ENCODE data around the gene WDR27.

Gene WDR27

GRCh38 chr6:169648092-169648491, 53.7 kb downstream of the WDR27 start:
- TF ChIP-seq FOXP2 (optimal IDR thresholded peaks at IDR 0.05; ENCODE audit: borderline replicate concordance, extremely low read depth, extremely low read length, insufficient read depth) = no peak
- TF ChIP-seq REST (IDR thresholded peaks at IDR 0.05; ENCODE audit: insufficient read depth in 1 of 2, low read depth in 2 of 2, low read length in 2 of 2) = no peak
- no peak for TF ChIP-seq POLR2AphosphoS5 (IDR thresholded peaks at IDR 0.05; ENCODE audit: low read depth, low read length)
- no peak for TF ChIP-seq SIN3A (IDR thresholded peaks at IDR 0.05; ENCODE audit: borderline replicate concordance, insufficient read depth, low read length)
- TF ChIP-seq TAF1 (IDR thresholded peaks at IDR 0.05; ENCODE audit: borderline replicate concordance, insufficient read depth, low read length) = no peak

- TF ChIP-seq FOXP2 (optimal IDR thresholded peaks at IDR 0.05; ENCODE audit: borderline replicate concordance, extremely low read depth, extremely low read length, insufficient read depth) = no peak
- no peak for TF ChIP-seq POLR2AphosphoS5 (IDR thresholded peaks at IDR 0.05; ENCODE audit: low read depth, low read length)
- no peak for TF ChIP-seq TAF1 (IDR thresholded peaks at IDR 0.05; ENCODE audit: borderline replicate concordance, insufficient read depth, low read length)
- TF ChIP-seq SIN3A (IDR thresholded peaks at IDR 0.05; ENCODE audit: borderline replicate concordance, insufficient read depth, low read length) = no peak
- no peak for TF ChIP-seq REST (IDR thresholded peaks at IDR 0.05; ENCODE audit: insufficient read depth in 1 of 2, low read depth in 2 of 2, low read length in 2 of 2)
Measured at GRCh38 chr6:169647637-169648036, 54.2 kb downstream of the WDR27 start.

GRCh38 chr6:169646906-169647567, 54.8 kb downstream of the WDR27 start:
- TF ChIP-seq TAF1 (IDR thresholded peaks at IDR 0.05; ENCODE audit: borderline replicate concordance, insufficient read depth, low read length) (no peak), SIN3A (IDR thresholded peaks at IDR 0.05; ENCODE audit: borderline replicate concordance, insufficient read depth, low read length) (no peak), REST (IDR thresholded peaks at IDR 0.05; ENCODE audit: insufficient read depth in 1 of 2, low read depth in 2 of 2, low read length in 2 of 2) (no peak), FOXP2 (optimal IDR thresholded peaks at IDR 0.05; ENCODE audit: borderline replicate concordance, extremely low read depth, extremely low read length, insufficient read depth) (no peak), POLR2AphosphoS5 (IDR thresholded peaks at IDR 0.05; ENCODE audit: low read depth, low read length) (no peak)

- TF ChIP-seq FOXP2 (optimal IDR thresholded peaks at IDR 0.05; ENCODE audit: borderline replicate concordance, extremely low read depth, extremely low read length, insufficient read depth) (no peak), REST (IDR thresholded peaks at IDR 0.05; ENCODE audit: insufficient read depth in 1 of 2, low read depth in 2 of 2, low read length in 2 of 2) (no peak), POLR2AphosphoS5 (IDR thresholded peaks at IDR 0.05; ENCODE audit: low read depth, low read length) (no peak), SIN3A (IDR thresholded peaks at IDR 0.05; ENCODE audit: borderline replicate concordance, insufficient read depth, low read length) (no peak), TAF1 (IDR thresholded peaks at IDR 0.05; ENCODE audit: borderline replicate concordance, insufficient read depth, low read length) (no peak)
Measured at GRCh38 chr6:169643521-169643920, 58.3 kb downstream of the WDR27 start.
